Cardiac muscle cell (in vitro differentiated cells and primary cell): ENCODE data around the gene NPFFR1. TPM values are rescaled to one million over a fixed set of nuclear protein-coding genes. Genes with fewer than 3 reads are reported as not detected.
"Not testable (repeated sequence)": the region's sequence is repeated elsewhere in the genome, so short reads cannot be mapped to it uniquely, and the experiment has no call there.

Source experiments
- DNase-seq, 2 donors: peaks; one replicate each; pipeline versions ENCODE4 v3.0.0 to v3.0.0-alpha.2; 2010 to 2017; ENCODE audit warnings: low read depth in 1 of 2, low spot score in 1 of 2
- H3K27ac ChIP-seq: fragments of 200-600 bp; sonication (generic); 2 replicates; pipeline ENCODE4 v1.5.1; 2016
- H3K27me3 ChIP-seq: fragments of 200-600 bp; sonication (generic); 2 replicates; pipeline ENCODE4 v1.6.0; 2016; ENCODE audit warnings: control low read depth
- H3K36me3 ChIP-seq: fragments of 200-600 bp; sonication (generic); 2 replicates; pipeline ENCODE4 v1.5.1; 2016; ENCODE audit warnings: control low read depth
- H3K4me1 ChIP-seq: fragments of 200-600 bp; sonication (generic); 2 replicates; pipeline ENCODE4 v1.8.1; 2017; ENCODE audit warnings: low read depth, mild to moderate bottlenecking, mixed run types
- H3K4me3 ChIP-seq: fragments of 200-600 bp; sonication (generic); 2 replicates; pipeline ENCODE4 v1.5.1; 2016; ENCODE audit warnings: mild to moderate bottlenecking
- H3K9me3 ChIP-seq: fragments of 200-600 bp; sonication (generic); 2 replicates; pipeline ENCODE4 v1.5.1; 2017; ENCODE audit warnings: low read depth, mild to moderate bottlenecking, control low read depth
- CTCF ChIP-seq: IDR thresholded peaks from 2 replicates; pipeline ENCODE4 v1.5.1; 2012; ENCODE audit warnings: low read depth, mild to moderate bottlenecking, low read length
- polyA plus RNA-seq: library from polyadenylated mRNA; unstranded; fragments of >200 nt; fragmentation: Nextera tagmentation; extraction: Ambion mirVana; gene quantifications from 2 replicates; pipeline ENCODE4 v1.2.1, GENCODE V29; 2016
- total RNA-seq: library from RNA; depleted of rRNA; stranded (reverse); fragments of >200 nt; gene quantifications from 2 replicates; pipeline ENCODE4 v1.2.3, GENCODE V29; 2016

Gene NPFFR1
- total and polyA plus RNA-seq, 2 experiments from 2014 or later: not detected

- H3K27me3 ChIP-seq, H3K36me3 ChIP-seq, H3K4me3 ChIP-seq, H3K27ac ChIP-seq, H3K4me1 ChIP-seq, DNase-seq, H3K9me3 ChIP-seq: not testable (repeated sequence)
Measured at GRCh38 chr10:70237958-70238536, 45.8 kb downstream of the NPFFR1 start.

GRCh38 chr10:70234668-70235447, 48.9 kb downstream of the NPFFR1 start:
- H3K4me1 ChIP-seq: no peaks in the 10 kb centered on the region
- no peaks in the 10 kb centered on the region for H3K36me3 ChIP-seq
- no peaks in the 10 kb centered on the region for H3K27me3 ChIP-seq
- no peak overlapping the region for H3K27ac ChIP-seq
- no peaks in the 10 kb centered on the region for H3K9me3 ChIP-seq
- H3K4me3 ChIP-seq: no peak overlapping the region
- peak in 1 of 2 donors; percentile 88 for DNase-seq
- no peak for TF ChIP-seq CTCF

GRCh38 chr10:70233939-70234300, 49.9 kb downstream of the NPFFR1 start:
- Histone ChIP-seq H3K9me3 (no peaks in the 10 kb centered on the region), H3K4me1 (no peaks in the 10 kb centered on the region), H3K27ac (peak overlapping the region; percentile 17), H3K4me3 (peak overlapping the region; percentile 49), H3K27me3 (no peaks in the 10 kb centered on the region), H3K36me3 (peaks cover 4% of the 10 kb centered on the region)
- DNase-seq: peak in 1 of 2 donors; percentile 11
- no peak for TF ChIP-seq CTCF

- Histone ChIP-seq H3K4me1 (no peaks in the 10 kb centered on the region), H3K27ac (peak within 1 kb of the TSS; percentile 17), H3K27me3 (no peaks in the 10 kb centered on the region), H3K9me3 (no peaks in the 10 kb centered on the region), H3K4me3 (peak within 1 kb of the TSS; percentile 49), H3K36me3 (peaks cover 6% of the 10 kb centered on the region)
- peak; percentile 22 for TF ChIP-seq CTCF
- DNase-seq: peak; percentile 97 to 99
Measured at GRCh38 chr10:70233109-70233938, 50.5 kb downstream of the NPFFR1 start, which contains the start of gene PPA1. PPA1 (minus strand) TSS chr10:70233429; CDS start chr10:70233327, 102 bp downstream.

GRCh38 chr10:70232859-70233108, 51.0 kb downstream of the NPFFR1 start:
- TF ChIP-seq CTCF: no peak
- Histone ChIP-seq H3K4me1 (no peaks in the 10 kb centered on the region), H3K9me3 (no peaks in the 10 kb centered on the region), H3K36me3 (peaks cover 6% of the 10 kb centered on the region), H3K27me3 (no peaks in the 10 kb centered on the region), H3K27ac (no peak overlapping the region), H3K4me3 (peak overlapping the region; percentile 49)
- DNase-seq: no peak
